Fibroblast of villous mesenchyme (primary cell): ENCODE data around the gene TMEM45A. TPM values are rescaled to one million over a fixed set of nuclear protein-coding genes. Genes with fewer than 3 reads are reported as not detected.

Experiments used
- DNase-seq: peaks from one replicate; pipeline ENCODE4 v3.0.0-alpha.2; 2010; ENCODE audit warnings: low read depth
- H3K4me3 ChIP-seq: 2 replicates; pipeline ENCODE4 v1.5.1; 2011; ENCODE audit warnings: low read depth, mild to moderate bottlenecking, low read length
- CTCF ChIP-seq: IDR thresholded peaks from 2 replicates; pipeline ENCODE4 v1.5.1; 2012; ENCODE audit warnings: low read depth, mild to moderate bottlenecking, low read length; ENCODE audit not compliant: insufficient read depth
- total RNA-seq: library from RNA; depleted of rRNA; stranded (reverse); fragments of >200 nt; gene quantifications from 2 replicates; pipeline ENCODE4 v1.2.3, GENCODE V29; 2012

Gene TMEM45A
- total RNA-seq, 1 donor, result 53.1 TPM

- H3K4me3 ChIP-seq, result no peak overlapping the region
- no peak for TF ChIP-seq CTCF
- no peak for DNase-seq
These were observed 10.2 kb upstream of the TMEM45A start for GRCh38 chr3:100482176-100482575.

GRCh38 chr3:100483529-100483928 is 8.9 kb upstream of the TMEM45A start:
- H3K4me3 ChIP-seq, result no peak overlapping the region
- no peak for TF ChIP-seq CTCF
- no peak for DNase-seq

- peak; percentile 7 for DNase-seq
- H3K4me3 ChIP-seq, result no peak overlapping the region
- no peak for TF ChIP-seq CTCF
These were observed 5.6 kb upstream of the TMEM45A start for GRCh38 chr3:100486808-100487207.

- DNase-seq, result no peak
- TF ChIP-seq CTCF, result no peak
- H3K4me3 ChIP-seq, result no peak overlapping the region
These were observed 3.3 kb upstream of the TMEM45A start for GRCh38 chr3:100489118-100489517.

GRCh38 chr3:100496711-100497261 is 4.4 kb downstream of the TMEM45A start:
- TF ChIP-seq CTCF, result no peak
- H3K4me3 ChIP-seq, result no peak overlapping the region
- DNase-seq, result peak; percentile 28

- TF ChIP-seq CTCF, result no peak
- DNase-seq, result no peak
- H3K4me3 ChIP-seq, result no peak overlapping the region
These were observed 7.2 kb downstream of the TMEM45A start for GRCh38 chr3:100499651-100500050.

- no peak for DNase-seq
- H3K4me3 ChIP-seq, result no peak overlapping the region
- TF ChIP-seq CTCF, result no peak
These were observed 8.0 kb downstream of the TMEM45A start for GRCh38 chr3:100500320-100500880.
